ENCODE results near the gene YTHDF1.
"Not testable (repeated sequence)": the region's sequence is repeated elsewhere in the genome, so short reads cannot be mapped to it uniquely, and the experiment has no call there.

YTHDF1 gene

GRCh38 chr20:63216041-63216848, at the start of gene YTHDF1:
Gene YTHDF1, minus strand, starts transcription at chr20:63216131. Its CDS starts 239 bp downstream, at chr20:63215892.
- DNase-seq: peak; percentile 59

DNA sequence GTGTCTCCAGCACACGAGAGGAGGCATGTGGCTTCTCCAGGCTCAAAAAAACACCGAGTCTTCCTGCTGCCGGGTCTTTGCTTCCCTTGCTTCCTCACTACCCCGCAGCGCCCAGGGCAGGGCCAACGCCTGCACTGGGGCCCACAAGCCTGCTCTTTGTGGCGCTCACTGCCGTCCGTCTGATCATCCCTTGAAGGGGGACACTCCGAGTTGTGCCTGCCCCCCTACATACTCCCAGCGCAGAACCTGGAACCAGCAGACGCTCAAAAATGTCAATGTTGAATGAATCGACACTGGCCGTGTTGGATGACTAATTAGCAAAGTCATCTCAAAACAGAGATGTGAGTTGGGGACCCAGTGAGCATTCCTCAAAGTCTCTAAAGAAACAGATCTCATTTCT, 48.6 kb upstream of the YTHDF1 start:
- no peak for DNase-seq

DNA sequence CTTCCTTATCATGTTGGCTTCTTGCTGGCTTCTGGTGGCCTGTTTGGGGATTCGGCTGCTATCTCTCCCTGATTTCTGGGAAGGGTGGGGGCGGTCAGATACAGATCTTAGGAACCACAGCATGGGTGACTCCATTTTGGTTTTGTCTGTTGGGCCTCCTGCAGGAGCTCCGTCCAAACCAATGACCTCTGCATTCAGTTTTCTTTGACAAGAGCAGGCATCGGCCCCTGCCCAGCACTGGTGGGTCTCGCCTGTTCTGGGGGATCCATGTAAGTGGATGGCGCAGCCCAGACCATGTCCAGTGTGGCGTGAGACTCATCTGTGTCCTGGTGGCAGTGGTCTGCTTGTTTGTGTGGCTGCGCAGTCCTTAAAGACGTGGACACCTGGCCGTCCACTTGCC, 48.1 kb upstream of the YTHDF1 start:
- DNase-seq: no peak

GRCh38 chr20:63262836-63263235, 46.9 kb upstream of the YTHDF1 start:
- no peak for DNase-seq

- no peak for DNase-seq
Observed at GRCh38 chr20:63261795-63262528, 46.0 kb upstream of the YTHDF1 start.

DNA sequence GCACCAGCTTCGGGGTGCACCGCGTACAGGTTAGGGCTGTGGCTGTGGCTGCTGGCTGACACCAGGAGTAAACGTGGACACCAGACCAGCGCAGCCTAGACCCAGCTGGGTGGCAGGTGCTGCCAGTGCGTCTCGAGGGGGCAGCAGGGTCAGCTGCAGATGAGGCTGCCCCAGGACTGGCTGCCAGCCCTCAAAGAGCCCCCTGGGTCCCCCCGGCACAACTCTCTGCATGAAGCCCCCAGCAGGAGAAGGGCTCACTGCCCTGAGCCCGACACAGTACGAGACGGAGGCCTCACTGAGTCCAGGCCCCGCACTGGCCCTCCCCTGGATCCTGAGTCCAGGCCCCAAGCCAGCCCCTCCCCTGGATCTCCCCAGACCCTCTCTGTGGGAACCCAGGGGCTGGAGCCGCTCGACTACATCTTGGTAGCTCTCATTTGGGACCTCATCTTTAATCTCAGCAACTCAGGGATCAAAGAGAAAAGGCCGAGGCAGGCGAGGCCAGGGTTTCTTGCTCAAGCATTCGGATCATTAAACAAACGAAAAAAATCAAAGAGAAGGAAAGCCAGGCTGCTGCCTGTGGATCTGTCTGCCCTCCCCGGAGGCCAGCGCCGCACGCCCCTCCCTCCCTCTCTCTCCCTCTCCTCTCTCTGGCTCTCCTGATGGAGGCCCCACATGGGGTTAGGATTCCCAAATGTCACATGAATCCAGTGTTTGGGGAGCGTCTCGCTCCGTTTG, 45.3 kb upstream of the YTHDF1 start:
- DNase-seq: no peak

DNA sequence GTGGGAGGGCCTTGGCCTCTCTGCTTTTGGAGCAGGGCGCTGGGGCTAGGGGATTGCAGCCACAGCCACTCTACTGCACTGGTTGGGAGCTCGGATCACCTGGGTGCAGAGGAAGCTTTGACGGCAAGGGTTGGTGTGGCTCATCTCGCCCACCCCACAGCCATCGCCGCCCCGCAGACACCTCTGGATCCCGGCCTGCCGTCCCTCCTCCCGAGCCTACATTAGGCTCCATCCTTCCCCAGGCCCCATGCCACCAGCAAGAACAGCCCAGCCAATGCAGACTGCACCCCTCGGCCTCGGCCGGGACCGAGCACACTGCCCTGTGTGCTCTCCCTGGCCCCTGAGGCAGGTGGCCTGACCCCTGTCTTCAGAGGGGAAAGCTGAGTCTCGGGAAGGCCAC, 44.6 kb upstream of the YTHDF1 start:
- no peak for DNase-seq

- DNase-seq: no peak
Observed at GRCh38 chr20:63259734-63260460, 44.0 kb upstream of the YTHDF1 start.

- no peak for DNase-seq
Observed at GRCh38 chr20:63258781-63259180, 42.9 kb upstream of the YTHDF1 start.

GRCh38 chr20:63257629-63258028, 41.7 kb upstream of the YTHDF1 start:
- no peak for DNase-seq

DNA sequence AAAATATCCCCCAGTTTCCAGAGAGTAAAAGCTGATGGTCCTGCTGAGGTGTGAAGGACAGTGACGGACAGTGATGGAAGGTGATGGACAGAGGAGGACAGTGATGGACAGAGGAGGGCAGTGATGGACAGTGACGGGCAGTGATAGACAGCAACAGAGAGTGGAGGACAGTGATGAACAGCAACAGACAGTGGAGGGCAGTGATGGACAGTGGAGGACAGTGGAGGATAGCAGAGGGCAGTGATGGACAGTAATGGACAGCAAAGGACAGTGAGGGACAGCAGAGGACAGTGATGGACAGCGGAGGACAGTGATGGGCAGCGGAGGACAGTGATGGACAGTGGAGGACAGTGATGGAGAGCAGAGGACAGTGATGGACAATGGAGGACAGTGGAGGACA, 41.0 kb upstream of the YTHDF1 start:
- DNase-seq: no peak

DNA sequence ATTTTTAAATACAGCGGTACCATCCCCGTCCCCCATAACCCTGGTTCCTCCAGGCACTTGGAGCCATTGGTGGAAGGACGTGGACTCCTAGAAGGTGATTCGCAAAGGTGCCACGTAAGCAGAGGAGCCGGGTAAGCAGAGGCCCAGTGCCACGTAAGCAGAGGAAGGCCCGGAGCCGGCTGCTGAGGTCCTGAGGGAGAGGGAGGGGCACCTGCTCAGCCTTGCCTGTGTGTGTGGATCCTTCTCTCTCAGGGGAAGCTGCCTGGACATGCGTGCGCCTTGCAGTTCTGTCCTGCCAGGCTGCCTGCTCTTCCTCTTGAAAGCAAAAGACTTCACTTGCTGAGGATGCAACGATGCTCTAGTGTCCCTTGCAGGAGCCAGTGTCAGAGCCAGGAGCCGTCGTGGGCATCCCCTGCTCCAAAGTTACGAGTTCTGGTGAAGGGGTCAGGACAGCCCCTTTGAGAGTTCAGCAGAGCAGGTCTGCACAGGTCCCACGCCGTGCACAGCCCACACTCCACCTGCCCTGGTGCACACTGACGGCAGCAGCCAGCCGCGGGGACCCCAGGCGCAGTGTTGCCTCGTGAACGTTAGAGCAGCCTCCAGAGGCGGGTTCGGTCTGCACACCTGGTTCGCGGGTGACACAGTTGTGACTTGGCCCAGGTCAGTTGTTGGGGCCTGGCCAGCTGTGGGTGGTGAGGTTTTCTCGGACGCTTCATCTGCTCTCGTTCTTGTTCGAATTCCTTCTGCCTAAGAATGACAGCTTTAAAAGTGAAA, 40.2 kb upstream of the YTHDF1 start:
- DNase-seq: no peak

GRCh38 chr20:63254606-63255384, 38.9 kb upstream of the YTHDF1 start:
- no peak for DNase-seq

DNA sequence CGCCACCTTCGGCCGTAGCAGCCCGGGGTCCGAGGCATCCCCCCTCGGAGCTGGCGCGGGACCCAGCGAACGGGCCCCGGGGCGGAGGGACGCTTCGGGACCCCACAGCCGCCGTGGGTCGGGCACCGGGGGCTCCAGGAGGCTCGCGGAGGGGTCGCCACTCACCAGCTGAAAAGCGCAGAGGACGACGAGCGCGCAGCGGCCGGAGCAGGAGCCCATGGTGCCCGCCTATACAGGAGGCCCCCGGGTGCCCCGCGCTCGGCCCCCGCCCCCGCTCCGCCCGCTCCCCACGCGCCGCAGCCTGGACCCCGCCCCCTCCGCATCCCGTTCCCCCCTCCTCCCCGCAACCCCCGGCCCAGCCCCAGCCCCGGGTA, 38.3 kb upstream of the YTHDF1 start, which contains the start of gene NKAIN4:
TSS of gene NKAIN4 (minus strand) at position 232 of the 374 bp plus-strand sequence. CDS start at position 219, 13 bp downstream.
- no peak for DNase-seq

DNA sequence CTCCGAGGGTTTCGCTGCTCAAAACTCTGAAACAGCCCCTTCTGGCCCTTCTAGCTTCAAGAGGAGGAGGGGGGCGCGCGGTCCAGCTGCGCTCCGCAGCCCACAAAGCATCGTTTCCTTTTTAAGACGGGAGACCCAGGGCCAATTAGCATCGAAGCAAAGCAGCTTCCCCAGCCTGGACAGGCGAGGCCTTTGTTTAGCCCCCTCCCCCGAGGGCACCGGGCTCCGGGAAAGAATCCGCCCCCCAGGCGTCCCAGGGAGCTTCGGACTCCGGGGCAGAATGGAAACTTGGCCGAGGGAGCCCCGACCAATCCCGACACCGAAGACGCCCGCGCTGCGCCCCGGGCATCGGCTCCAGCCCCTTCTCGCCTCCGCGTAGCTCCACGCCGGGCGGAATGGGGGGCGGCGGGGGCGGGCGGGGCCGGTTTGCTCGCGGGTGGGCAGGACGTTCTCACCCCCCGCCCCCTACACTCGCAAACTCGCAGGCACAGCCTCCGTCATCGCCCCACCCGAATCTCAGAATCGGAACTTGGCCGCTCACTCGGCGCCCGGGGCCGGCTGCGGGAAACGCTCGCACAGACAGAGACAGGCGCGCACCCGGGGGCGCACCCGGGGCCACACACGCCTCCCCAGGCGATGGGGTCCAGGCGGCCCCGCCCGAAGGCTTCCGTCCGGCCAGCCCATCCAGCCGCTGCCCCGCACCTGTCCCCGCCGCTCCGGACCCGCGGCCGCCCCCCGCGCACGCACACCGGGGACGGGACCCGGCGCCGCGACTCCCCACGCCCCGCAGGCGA, 37.7 kb upstream of the YTHDF1 start:
- DNase-seq: no peak

- DNase-seq: no peak
Observed at GRCh38 chr20:63253065-63253437, 37.1 kb upstream of the YTHDF1 start.

DNA sequence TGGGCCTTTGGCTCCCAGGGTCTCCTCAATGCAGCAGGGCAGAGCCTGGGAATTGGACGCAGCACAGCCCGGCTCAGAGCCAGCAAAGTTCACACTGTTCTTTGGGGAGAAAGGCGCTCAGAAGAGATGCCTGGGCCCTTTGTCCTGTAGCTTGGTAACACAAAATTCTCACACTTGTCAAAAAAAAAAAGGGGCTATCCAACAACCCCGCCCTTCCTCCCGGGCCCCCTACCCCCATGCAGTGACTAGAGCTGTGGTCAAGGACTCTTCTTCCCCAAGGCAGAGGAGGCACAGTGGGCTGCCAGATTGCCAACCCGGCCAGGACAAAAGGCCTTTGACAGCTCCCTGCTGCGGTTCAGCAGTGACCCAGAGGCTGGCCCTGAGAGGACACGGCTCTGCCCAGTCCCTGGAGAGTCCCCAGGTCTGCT, 36.4 kb upstream of the YTHDF1 start:
- no peak for DNase-seq

GRCh38 chr20:63251350-63251749, 35.4 kb upstream of the YTHDF1 start:
- DNase-seq: not testable (repeated sequence)

DNA sequence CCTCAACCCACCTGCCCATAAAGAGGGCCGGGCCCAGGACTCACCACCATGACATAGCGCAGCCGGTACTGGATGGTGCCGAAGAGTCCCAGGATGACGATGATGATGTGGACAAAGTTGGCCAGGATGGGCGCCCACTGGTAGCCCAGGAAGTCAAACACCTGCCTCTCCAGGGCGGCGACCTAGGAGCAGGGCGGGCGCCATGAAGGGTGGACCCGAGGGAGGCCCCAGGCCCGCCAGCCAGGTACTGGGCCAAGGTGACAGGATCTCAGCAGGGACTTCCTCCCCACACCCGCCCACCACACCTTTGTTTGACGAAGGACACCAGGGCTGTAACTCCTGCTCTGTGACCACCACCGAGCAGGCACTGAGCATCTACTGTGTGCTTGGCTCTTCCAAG, 34.0 kb upstream of the YTHDF1 start:
- DNase-seq: no peak

DNA sequence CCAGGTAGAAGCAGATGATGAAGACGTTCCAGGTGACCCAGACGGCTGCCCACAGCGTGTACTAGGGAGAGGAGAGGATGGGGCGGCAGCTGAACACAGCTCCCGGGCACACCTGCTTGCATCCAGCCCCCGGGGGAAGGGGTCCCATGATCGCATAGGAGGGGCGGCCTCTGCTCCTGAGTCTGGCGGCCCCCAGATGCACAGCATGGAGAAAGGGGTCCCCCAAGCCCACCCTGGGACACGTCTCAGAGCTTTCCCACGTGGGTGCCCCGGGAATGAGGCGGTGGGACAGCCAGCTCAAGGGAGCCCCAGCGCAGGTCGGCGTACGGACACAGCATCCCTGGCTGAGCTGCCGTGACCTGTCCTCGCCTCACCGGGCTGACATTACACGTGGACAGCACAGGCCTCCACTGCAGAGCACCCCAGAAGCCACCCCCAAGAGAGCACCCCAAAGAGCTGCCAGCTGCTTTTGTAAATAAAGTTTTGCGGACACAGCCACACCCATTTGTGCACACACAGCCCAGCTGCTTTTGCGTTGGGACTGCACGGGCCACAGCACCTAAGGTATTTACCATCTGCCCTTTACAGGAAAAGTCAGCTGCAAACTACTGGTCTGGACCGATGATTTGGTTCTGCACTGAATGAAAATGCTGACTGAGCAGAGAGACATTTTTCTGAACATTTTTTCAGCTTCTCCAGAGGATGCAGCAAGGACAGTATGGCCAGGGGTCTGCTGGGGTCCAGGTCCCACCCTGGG, 33.1 kb upstream of the YTHDF1 start:
- DNase-seq: no peak
